Endothelial cell of umbilical vein (primary cell): Measurements from ENCODE around the gene DSC1. TPM values are rescaled to one million over a fixed set of nuclear protein-coding genes. Genes with fewer than 3 reads are reported as not detected.

Source experiments
- BruUV-seq: library from RNA; stranded (reverse); fragments of 400-500 nt; replicated peaks from 2 replicates; lab custom pipeline; 2021; lab: Mats Ljungman, UMichigan
- CTCF ChIA-PET: fragments of 300-600, 350-600 bp; sonication (Branson Sonifier 250); formaldehyde crosslinking; loops from one replicate; lab custom pipeline; 2021; ENCODE audit warnings: antibody characterized with exemption, inconsistent platforms; lab: Charles Lee
- POLR2A ChIA-PET: fragments of 300-600, 350-600 bp; sonication (Branson Sonifier 250); formaldehyde crosslinking; loops from one replicate; lab custom pipeline; 2021; ENCODE audit warnings: antibody characterized with exemption, inconsistent platforms; lab: Charles Lee
- DNase-seq: peaks from one replicate; pipeline ENCODE4 v3.0.0-alpha.2; 2011; ENCODE audit warnings: low read depth, low spot score
- FAIRE-seq: peaks from 2 replicates; lab custom pipeline; 2011; peaks lifted over from hg19 to GRCh38; lab: Jason Lieb, UNC
- H2AFZ ChIP-seq: 2 replicates; pipeline ENCODE4 v1.6.0; 2012; ENCODE audit warnings: low read depth, low read length, control low read depth, inconsistent platforms
- H3K27ac ChIP-seq: 2 replicates; pipeline ENCODE4 v1.5.1; 2011; ENCODE audit warnings: low read depth, mild to moderate bottlenecking, control low read depth, low read length, moderate library complexity; ENCODE audit not compliant: insufficient read depth
- H3K27me3 ChIP-seq, 2 experiments: 2 replicates each; pipeline versions ENCODE4 v1.6.0 to v1.6.1; 2011; ENCODE audit warnings: low read length in 2 of 2, mixed read lengths in 1 of 2; ENCODE audit not compliant: control insufficient read depth in 2 of 2, insufficient read depth in 2 of 2
- H3K36me3 ChIP-seq, 2 experiments: 2 replicates in 1 of 2; 3 replicates in 1 of 2; pipeline ENCODE4 v1.5.1; 2011; ENCODE audit warnings: low read length in 2 of 2, mild to moderate bottlenecking in 1 of 2, moderate library complexity in 1 of 2; ENCODE audit not compliant: control insufficient read depth in 2 of 2, insufficient read depth in 2 of 2; ENCODE audit errors: extremely low read depth in 1 of 2
- H3K4me1 ChIP-seq: 3 replicates; pipeline ENCODE4 v1.5.1; 2011; ENCODE audit warnings: mild to moderate bottlenecking, low read length; ENCODE audit not compliant: control insufficient read depth, insufficient read depth; ENCODE audit errors: extremely low read depth
- H3K4me2 ChIP-seq: 2 replicates; pipeline ENCODE4 v1.6.1; 2011; ENCODE audit warnings: low read length, control low read depth, mixed read lengths; ENCODE audit not compliant: insufficient read depth
- H3K4me3 ChIP-seq, 3 experiments: fragments of 200-600 bp in 1 of 3; sonication (generic), shearing (Covaris generic) in 1 of 3; replicated peaks in 1 of 3; 2 replicates each; pipeline ENCODE4 v1.5.1; 2011 to 2016; ENCODE audit warnings: control low read depth in 3 of 3, low read length in 3 of 3, mild to moderate bottlenecking in 2 of 3, inconsistent platforms in 1 of 3, low read depth in 1 of 3, moderate library complexity in 1 of 3; ENCODE audit not compliant: insufficient read depth in 1 of 3
- H3K79me2 ChIP-seq: 2 replicates; pipeline ENCODE4 v1.6.0; 2012; ENCODE audit warnings: low read length, inconsistent platforms; ENCODE audit not compliant: control insufficient read depth, insufficient read depth
- H3K9ac ChIP-seq: replicated peaks from 2 replicates; pipeline ENCODE3; 2011; ENCODE audit warnings: low read length, control low read depth; ENCODE audit not compliant: insufficient read depth; ENCODE audit errors: extremely low read depth
- H3K9me1 ChIP-seq: replicated peaks from 3 replicates; pipeline ENCODE4 v1.6.0; 2011; ENCODE audit warnings: mild to moderate bottlenecking, low read length; ENCODE audit not compliant: control insufficient read depth, insufficient read depth; ENCODE audit errors: extremely low read depth
- H3K9me3 ChIP-seq: replicated peaks from 2 replicates; pipeline ENCODE4 v1.5.1; 2012; ENCODE audit warnings: low read length, inconsistent platforms; ENCODE audit not compliant: control insufficient read depth, insufficient read depth
- H4K20me1 ChIP-seq: replicated peaks from 2 replicates; pipeline ENCODE3; 2011; ENCODE audit warnings: mild to moderate bottlenecking, low read length; ENCODE audit not compliant: control insufficient read depth, insufficient read depth; ENCODE audit errors: extremely low read depth
- EZH2 ChIP-seq: IDR thresholded peaks from 2 replicates; pipeline ENCODE4 v1.6.1; 2012; ENCODE audit warnings: borderline replicate concordance, low read depth, mild to moderate bottlenecking, moderate library complexity, low read length, inconsistent platforms; ENCODE audit not compliant: severe bottlenecking
- FOS ChIP-seq: IDR thresholded peaks from 2 replicates; pipeline ENCODE4 v1.6.1; 2011; ENCODE audit warnings: mild to moderate bottlenecking, low read length, moderate library complexity, borderline replicate concordance; ENCODE audit not compliant: insufficient read depth
- GATA2 ChIP-seq: IDR thresholded peaks from 2 replicates; pipeline ENCODE4 v1.7.0; 2011; ENCODE audit warnings: low read depth, mild to moderate bottlenecking, moderate library complexity, mixed read lengths, low read length; ENCODE audit not compliant: insufficient read length, insufficient read depth
- JUN ChIP-seq: IDR thresholded peaks from 2 replicates; pipeline ENCODE4 v1.6.1; 2011; ENCODE audit warnings: borderline replicate concordance, low read depth; ENCODE audit not compliant: insufficient read length, insufficient read depth
- MYC ChIP-seq: IDR thresholded peaks from one replicate; pipeline ENCODE4 v1.6.1; 2011; ENCODE audit warnings: mild to moderate bottlenecking, low read depth, low read length
- POLR2A ChIP-seq: IDR thresholded peaks from 2 replicates; pipeline ENCODE4 v1.6.1; 2012; ENCODE audit warnings: low read depth, mild to moderate bottlenecking, control low read depth, low read length
- POLR2AphosphoS5 ChIP-seq: IDR thresholded peaks from 2 replicates; pipeline ENCODE4 v1.6.1; 2012; ENCODE audit warnings: low read depth, mild to moderate bottlenecking, control low read depth, low read length, moderate library complexity; ENCODE audit not compliant: insufficient read depth
- dilution Hi-C: fragments of 300-500 bp; cut with MboI; formaldehyde crosslinking; loops from one replicate; pipeline ENCODE4 v1.15.0; 2019; ENCODE audit warnings: low sequenced_read_pairs; ENCODE audit not compliant: extremely low pct_ligation_motif_present
- intact Hi-C: fragments of 100-400 bp; cut with micrococcal nuclease; formaldehyde crosslinking; loops from one replicate; pipeline ENCODE4 v1.10.0; 2022
- polyA plus RNA-seq, 4 experiments: library from polyadenylated mRNA; depleted of rRNA in 3 of 4; stranded (reverse) in 3 of 4; unstranded in 1 of 4; fragments of >200 nt; gene quantifications; 2 replicates each; pipeline versions ENCODE4 v1.2.1 to v1.2.3, GENCODE V29; 2011 to 2012; ENCODE audit warnings: missing spikeins in 1 of 4
- total RNA-seq: library from RNA; stranded (reverse); gene quantifications from 2 replicates; pipeline ENCODE4 v1.2.3, GENCODE V29; 2021
- TF ChIP-seq, protein P1 (sequence below), 2 donors: IDR thresholded peaks; 1 replicate in 1 of 2; 2 replicates in 1 of 2; pipeline ENCODE4 v1.5.1; 2011; ENCODE audit warnings: low read length in 2 of 2, mild to moderate bottlenecking in 2 of 2, moderate library complexity in 2 of 2, control low read depth in 1 of 2, inconsistent platforms in 1 of 2, low read depth in 1 of 2; ENCODE audit not compliant: insufficient read depth in 1 of 2; ENCODE audit errors: extremely low read depth in 1 of 2
- TF ChIP-seq, protein P2 (sequence below): IDR thresholded peaks from 2 replicates; pipeline ENCODE4 v1.6.1; 2011; ENCODE audit not compliant: insufficient read depth, insufficient read length

Gene DSC1
- total and polyA plus RNA-seq, 2 donors (not counting 3 experiments of a cell fraction or from before 2014, with no cell fraction given), result not detected

GRCh38 chr18:31206787-31207381, 44.2 kb upstream of the DSC1 start:
- Histone ChIP-seq H3K4me2 (no peak overlapping the region), H3K79me2 (no peaks in the 10 kb centered on the region), H3K4me1 (no peaks in the 10 kb centered on the region), H4K20me1 (no peaks in the 10 kb centered on the region), H3K36me3 (no peaks in the 10 kb centered on the region), H3K27me3 (no peaks in the 10 kb centered on the region), H3K27ac (no peak overlapping the region), H2AFZ (peak overlapping the region; percentile 7), H3K9me3 (no peaks in the 10 kb centered on the region), H3K9ac (no peak overlapping the region), H3K9me1 (no peaks in the 10 kb centered on the region), H3K4me3 (no peak overlapping the region)
- ChIA-PET CTCF (no interaction called here), POLR2A (no interaction called here)
- DNase-seq (peak; percentile 34), FAIRE-seq (no peak)
- no peak for TF ChIP-seq POLR2A
- TF ChIP-seq EZH2, result no peak
- TF ChIP-seq POLR2AphosphoS5, result no peak
- no peak for TF ChIP-seq MYC
- TF ChIP-seq FOS, result no peak
- TF ChIP-seq, protein P1, sequence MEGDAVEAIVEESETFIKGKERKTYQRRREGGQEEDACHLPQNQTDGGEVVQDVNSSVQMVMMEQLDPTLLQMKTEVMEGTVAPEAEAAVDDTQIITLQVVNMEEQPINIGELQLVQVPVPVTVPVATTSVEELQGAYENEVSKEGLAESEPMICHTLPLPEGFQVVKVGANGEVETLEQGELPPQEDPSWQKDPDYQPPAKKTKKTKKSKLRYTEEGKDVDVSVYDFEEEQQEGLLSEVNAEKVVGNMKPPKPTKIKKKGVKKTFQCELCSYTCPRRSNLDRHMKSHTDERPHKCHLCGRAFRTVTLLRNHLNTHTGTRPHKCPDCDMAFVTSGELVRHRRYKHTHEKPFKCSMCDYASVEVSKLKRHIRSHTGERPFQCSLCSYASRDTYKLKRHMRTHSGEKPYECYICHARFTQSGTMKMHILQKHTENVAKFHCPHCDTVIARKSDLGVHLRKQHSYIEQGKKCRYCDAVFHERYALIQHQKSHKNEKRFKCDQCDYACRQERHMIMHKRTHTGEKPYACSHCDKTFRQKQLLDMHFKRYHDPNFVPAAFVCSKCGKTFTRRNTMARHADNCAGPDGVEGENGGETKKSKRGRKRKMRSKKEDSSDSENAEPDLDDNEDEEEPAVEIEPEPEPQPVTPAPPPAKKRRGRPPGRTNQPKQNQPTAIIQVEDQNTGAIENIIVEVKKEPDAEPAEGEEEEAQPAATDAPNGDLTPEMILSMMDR (IDR thresholded peaks at IDR 0.05; ENCODE audit: extremely low read depth in 1 of 2, insufficient read depth in 1 of 2, low read depth in 1 of 2, low read length in 2 of 2), result no peak
- TF ChIP-seq, protein P2, sequence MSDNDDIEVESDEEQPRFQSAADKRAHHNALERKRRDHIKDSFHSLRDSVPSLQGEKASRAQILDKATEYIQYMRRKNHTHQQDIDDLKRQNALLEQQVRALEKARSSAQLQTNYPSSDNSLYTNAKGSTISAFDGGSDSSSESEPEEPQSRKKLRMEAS, result no peak
- TF ChIP-seq GATA2, result no peak
- TF ChIP-seq JUN, result no peak
- no TSS peak for BruUV-seq
- intact Hi-C loops (no loop called here), dilution Hi-C loops (no loop called here)
